HCT116 (cell line): ENCODE data around the gene TNFRSF25.

Source experiments
- CEBPB ChIP-seq: IDR thresholded peaks from 2 replicates; pipeline ENCODE4 v1.6.1; 2012; ENCODE audit warnings: low read depth
- CTCF ChIP-seq, 3 experiments: fragments of 200-600 bp in 1 of 3; sonication (generic) in 1 of 3; IDR thresholded peaks in 2 of 3; conservative IDR thresholded peaks in 1 of 3; 2 replicates each; pipeline ENCODE4 v1.5.1; 2012 to 2017; ENCODE audit warnings: low read depth in 2 of 3, low read length in 2 of 3, antibody characterized with exemption in 1 of 3, borderline replicate concordance in 1 of 3, control low read depth in 1 of 3, mild to moderate bottlenecking in 1 of 3, mixed read lengths in 1 of 3, mixed run types in 1 of 3, moderate library complexity in 1 of 3; ENCODE audit not compliant: insufficient read depth in 1 of 3
- EGR1 ChIP-seq: IDR thresholded peaks from 2 replicates; pipeline ENCODE4 v1.6.1; 2012; ENCODE audit warnings: low read depth
- ELF1 ChIP-seq: IDR thresholded peaks from 2 replicates; pipeline ENCODE4 v1.6.1; 2012; ENCODE audit warnings: low read depth, borderline replicate concordance
- MAX ChIP-seq: IDR thresholded peaks from 2 replicates; pipeline ENCODE4 v1.6.1; 2012
- POLR2A ChIP-seq: IDR thresholded peaks from 2 replicates; pipeline ENCODE4 v1.7.0; 2011; ENCODE audit warnings: borderline replicate concordance; ENCODE audit not compliant: insufficient read depth, insufficient read length; ENCODE audit errors: extremely low read depth
- ZFX ChIP-seq: fragments of 450-650 bp; IDR thresholded peaks from 2 replicates; pipeline ENCODE4 v1.6.1; 2017

GRCh38 chr1:6412896-6413295 is 53.1 kb downstream of the TNFRSF25 start:
- no peak for TF ChIP-seq CEBPB
- TF ChIP-seq CTCF (IDR thresholded peaks at IDR 0.05 in 2 of 3, conservative IDR thresholded peaks at IDR 0.05 in 1 of 3; ENCODE audit: borderline replicate concordance in 1 of 3, insufficient read depth in 1 of 3, low read depth in 2 of 3, low read length in 2 of 3): no peak
- no peak for TF ChIP-seq POLR2A
- TF ChIP-seq MAX: no peak
- no peak for TF ChIP-seq ZFX
- no peak for TF ChIP-seq EGR1
- no peak for TF ChIP-seq ELF1
